ENCODE measurements around the gene TAP1.

TAP1 gene

DNA sequence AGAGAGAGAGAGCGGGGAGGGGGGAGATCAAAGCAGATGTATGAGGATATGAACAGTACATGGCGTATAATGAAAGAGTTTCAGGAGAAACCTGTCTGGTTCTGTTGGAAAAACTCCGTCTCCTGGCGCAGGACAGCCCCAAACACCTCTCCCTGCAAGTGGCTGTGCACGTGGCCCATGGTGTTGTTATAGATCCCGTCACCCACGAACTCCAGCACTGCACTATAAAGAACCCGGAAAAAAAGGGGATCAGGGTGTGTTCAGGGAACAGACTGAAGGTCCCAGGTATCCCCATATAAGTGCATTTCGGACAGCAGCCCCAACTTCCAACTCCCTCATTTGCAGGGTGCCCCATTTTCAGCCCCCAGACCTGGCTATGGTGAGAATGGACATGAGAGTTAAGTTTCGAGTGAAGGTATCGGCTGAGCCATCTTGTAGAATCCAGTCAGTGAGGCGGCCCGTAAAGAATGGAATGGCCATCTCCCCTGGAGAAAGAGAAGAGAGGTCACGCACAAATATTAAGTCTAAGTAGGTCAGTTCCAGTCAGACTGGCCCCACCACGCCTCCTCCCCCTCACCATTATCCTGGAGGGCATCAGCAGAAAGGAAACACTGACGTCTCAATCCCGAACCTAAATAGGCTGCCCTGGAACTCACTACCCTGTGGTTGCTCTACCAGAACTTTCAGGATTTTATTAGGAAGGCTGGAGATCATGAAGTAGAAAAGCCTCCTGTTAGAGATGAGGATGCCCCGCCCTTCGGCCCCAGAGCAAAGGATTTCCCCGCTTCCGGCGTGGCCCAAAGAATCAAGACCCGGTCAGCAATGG lies 1.3 kb downstream of the TAP1 start:
- DNase-seq (ENCODE audit: low read depth), result no peak
- peak overlapping the region; percentile 71 for H3K4me3 ChIP-seq (ENCODE audit: low read depth, low read length)
- no peak for TF ChIP-seq CTCF (IDR thresholded peaks at IDR 0.05; ENCODE audit: control insufficient read depth, extremely low read depth, insufficient read depth)

DNA sequence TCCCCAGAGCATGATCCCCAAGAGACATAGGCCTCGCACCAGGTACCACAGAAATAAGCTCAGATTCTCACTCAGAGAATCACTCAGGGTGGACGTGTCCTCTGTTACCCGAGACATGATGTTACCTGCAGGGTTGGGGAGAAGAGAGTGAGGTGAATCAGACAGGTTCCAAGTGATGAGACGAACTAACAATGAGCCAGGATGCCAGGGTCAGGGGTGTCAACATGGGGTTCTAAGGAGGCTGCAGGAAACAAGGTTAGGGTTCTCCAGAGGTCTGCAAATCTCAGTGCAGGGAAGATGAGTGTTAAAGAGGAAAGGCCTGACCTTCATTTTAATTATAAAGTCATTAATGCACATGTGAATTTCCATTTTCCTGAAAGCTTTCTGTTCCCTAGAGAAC lies 2.5 kb downstream of the TAP1 start:
- H3K4me3 ChIP-seq (ENCODE audit: low read depth, low read length), result no peak overlapping the region
- TF ChIP-seq CTCF (IDR thresholded peaks at IDR 0.05; ENCODE audit: control insufficient read depth, extremely low read depth, insufficient read depth), result no peak
- no peak for DNase-seq (ENCODE audit: low read depth)

GRCh38 chr6:32849126-32849525 lies 4.4 kb downstream of the TAP1 start:
- H3K4me3 ChIP-seq (ENCODE audit: low read depth, low read length), result no peak overlapping the region
- TF ChIP-seq CTCF (IDR thresholded peaks at IDR 0.05; ENCODE audit: control insufficient read depth, extremely low read depth, insufficient read depth), result no peak
- no peak for DNase-seq (ENCODE audit: low read depth)

GRCh38 chr6:32847795-32848194 lies 5.7 kb downstream of the TAP1 start:
- H3K4me3 ChIP-seq (ENCODE audit: low read depth, low read length), result no peak overlapping the region
- no peak for DNase-seq (ENCODE audit: low read depth)
- TF ChIP-seq CTCF (IDR thresholded peaks at IDR 0.05; ENCODE audit: control insufficient read depth, extremely low read depth, insufficient read depth), result no peak

DNA sequence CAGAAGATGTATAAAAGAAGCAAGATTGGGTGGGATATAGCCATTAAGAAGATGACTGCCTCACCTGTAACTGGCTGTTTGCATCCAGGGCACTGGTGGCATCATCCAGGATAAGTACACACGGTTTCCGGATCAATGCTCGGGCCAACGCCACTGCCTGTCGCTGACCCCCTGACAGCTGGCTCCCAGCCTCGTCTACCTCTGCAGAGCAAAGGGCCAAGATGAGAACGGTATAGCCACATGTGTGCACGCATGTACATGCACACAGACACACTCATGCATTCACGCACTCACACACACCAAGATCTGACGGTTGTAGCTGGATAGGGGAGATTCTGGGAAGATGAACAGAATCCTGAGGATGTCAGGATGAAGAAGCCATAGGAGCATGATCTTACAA lies 6.5 kb downstream of the TAP1 start:
- no peak overlapping the region for H3K4me3 ChIP-seq (ENCODE audit: low read depth, low read length)
- TF ChIP-seq CTCF (IDR thresholded peaks at IDR 0.05; ENCODE audit: control insufficient read depth, extremely low read depth, insufficient read depth), result no peak
- no peak for DNase-seq (ENCODE audit: low read depth)

- TF ChIP-seq CTCF (IDR thresholded peaks at IDR 0.05; ENCODE audit: control insufficient read depth, extremely low read depth, insufficient read depth), result no peak
- no peak for DNase-seq (ENCODE audit: low read depth)
- no peak overlapping the region for H3K4me3 ChIP-seq (ENCODE audit: low read depth, low read length)
Observed at GRCh38 chr6:32845384-32845884, 8.1 kb downstream of the TAP1 start.

Data from LNCaP clone FGC (cell line).